Pancreas (tissue), 10 donors: ENCODE data around the gene CLOCK. TPM values are rescaled to one million over a fixed set of nuclear protein-coding genes. Genes with fewer than 3 reads are reported as not detected.

ENCODE experiments used
- ATAC-seq, 4 donors: fragments of 200-7000 bp; cut with Tn5 transposase; one replicate each; pipeline versions ENCODE4 v1.8.0 to v1.9.1; 2020; ENCODE audit warnings: mild to moderate bottlenecking in 4 of 4, moderate library complexity in 4 of 4
- DNase-seq, 6 donors: peaks; one replicate each; pipeline ENCODE4 v3.0.0-alpha.2; 2020
- FAIRE-seq: peaks from 2 replicates; lab custom pipeline; 2012; peaks lifted over from hg19 to GRCh38; lab: Jason Lieb, UNC
- H3K27ac ChIP-seq, 4 donors: fragments of 200-600 bp; sonication (generic); 1 replicate in 3 of 4; 2 replicates in 1 of 4; pipeline versions ENCODE4 v1.5.0 to v1.8.0; 2020
- H3K27me3 ChIP-seq, 4 donors: fragments of 200-600 bp; one replicate each; pipeline ENCODE4 v1.8.0; 2021
- H3K36me3 ChIP-seq, 3 donors: fragments of 200-600 bp; sonication (generic) in 1 of 3; one replicate each; pipeline versions ENCODE4 v1.5.0 to v1.8.0; 2020 to 2021
- H3K4me1 ChIP-seq, 3 donors: fragments of 200-600 bp; one replicate each; pipeline ENCODE4 v1.8.0; 2021
- H3K4me3 ChIP-seq, 4 donors: fragments of 200-600 bp; sonication (generic) in 2 of 4; one replicate each; pipeline versions ENCODE4 v1.5.0 to v1.8.0; 2020 to 2021
- H3K9me3 ChIP-seq, 4 donors: fragments of 200-600 bp; one replicate each; pipeline ENCODE4 v1.8.0; 2021
- CTCF ChIP-seq, 4 donors: fragments of 200-600 bp; sonication (generic) in 3 of 4; IDR thresholded peaks; one replicate each; pipeline versions ENCODE4 v1.5.0 to v1.8.0; 2021; ENCODE audit warnings: antibody characterized with exemption in 4 of 4
- WGBS, 2 donors: extraction: QIAGEN DNeasy Blood & Tissue Kit; methylation state at CpG; one replicate each; pipeline ENCODE4 v1.1.7; 2013; 5-methylcytosine and 5-hydroxymethylcytosine counted together
- intact Hi-C, 3 donors: fragments of 100-400 bp; cut with DNase I; formaldehyde crosslinking; loops; one replicate each; pipeline versions ENCODE4 v1.11.1 to v1.14.2; 2022
- polyA plus RNA-seq, 2 donors: library from polyadenylated mRNA; stranded (reverse); fragments of 200-250 nt; gene quantifications; one replicate each; pipeline ENCODE4 v1.2.3, GENCODE V29; 2013
- total RNA-seq, 6 donors: library from RNA; stranded (reverse); fragmentation: NEBNext Ultra II Directional in 4 of 6; extraction: Animal tissue kit (Norgen Biotek cat#: 25700) in 4 of 6; gene quantifications; one replicate each; pipeline versions ENCODE4 v1.2.1 to v1.2.4, GENCODE V29; 2021 to 2023
- donor health status: healthy with polysubstance abuse.
- donor health status: DM: no; HTN: no; CAD: no; lungs with moderate emphysema.
- donor health status: DM: no; HTN: no; CAD: no.
- donor health status: control.
- donor health status: control.
- donor health status: Bipolar disorder and iron deficiency.
- donor health status: DM: yes; HTN: yes; CAD: no.
- donor health status: DM: no; HTN: no; CAD: no.
- donor health status: DM: no; HTN: no; CAD: no.
- donor health status: DM: yes; HTN: yes; CAD: no.

The CLOCK gene
- total and polyA plus RNA-seq, 8 donors = 2.9 to 14.1 (median 10.8) TPM

DNA sequence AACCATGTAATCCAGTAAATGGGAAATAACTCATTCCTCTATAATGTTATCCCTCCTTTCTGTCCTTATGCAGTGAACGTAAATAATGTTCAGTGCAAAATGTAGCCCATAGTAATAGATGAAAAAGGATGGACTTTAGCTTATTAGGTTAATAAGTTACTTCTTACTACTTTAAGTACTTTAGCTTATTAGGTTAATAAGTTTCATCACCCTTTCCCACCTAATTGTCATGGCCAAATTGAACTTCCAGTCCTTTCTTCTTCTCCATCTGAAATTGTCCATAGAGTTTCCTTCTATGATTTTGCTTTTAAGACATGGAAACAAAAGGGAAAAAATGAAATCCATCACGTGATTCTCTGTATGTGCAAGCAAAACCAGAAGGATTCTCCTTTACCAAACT is 166.1 kb downstream of the CLOCK start:
- FAIRE-seq = no peak
- H3K4me1 ChIP-seq = peaks cover 7 to 8% (median 7%) of the 10 kb centered on the region in 3 donors
- WGBS, 2 donors = 83 to 91% methylated on average over 2 of the region's 2 CpGs

GRCh38 chr4:55378617-55379467 is 167.9 kb downstream of the CLOCK start:
- Histone ChIP-seq H3K4me1 (peaks cover 0 to 3% (median 0%) of the 10 kb centered on the region in 3 donors), H3K9me3 (no peaks in the 10 kb centered on the region), H3K4me3 (peak overlapping the region in 1 of 4 donors; percentile 26), H3K36me3 (no peaks in the 10 kb centered on the region), H3K27ac (no peak overlapping the region), H3K27me3 (no peaks in the 10 kb centered on the region)
- DNase-seq = peak in 4 of 6 donors; percentile 40 to 54 (median 44)
- WGBS, 2 donors = 32 to 37% methylated on average over 13 of the region's 13 CpGs
- ATAC-seq = peak; percentile 24 to 68 (median 50)
- no peak for TF ChIP-seq CTCF (IDR thresholded peaks at IDR 0.05)
- intact Hi-C loops = no loop called here
- no peak for FAIRE-seq

More for the DNA sequence above, 166.1 kb downstream of the CLOCK start:
- TF ChIP-seq CTCF (IDR thresholded peaks at IDR 0.05) = no peak
- intact Hi-C loops = no loop called here
- H3K9me3 ChIP-seq = no peaks in the 10 kb centered on the region
- DNase-seq (no peak), ATAC-seq (no peak)
- no peak overlapping the region for H3K4me3 ChIP-seq
- H3K27ac ChIP-seq = no peak overlapping the region
- H3K27me3 ChIP-seq = no peaks in the 10 kb centered on the region
- no peaks in the 10 kb centered on the region for H3K36me3 ChIP-seq

Other genes with a start within 250 kb of the CLOCK start
- 10 to 100 TPM in 4 of 6 donors, 1 to 10 TPM in 2; 9.2 to 14.3 (median 10.5) TPM for gene SRD5A3, start 200.7 kb downstream of the CLOCK start, total RNA-seq
- gene SRD5A3, start 200.7 kb downstream of the CLOCK start, polyA plus RNA-seq = 1 to 10 TPM; 7.1 to 7.4 TPM
- 10 to 100 TPM; 24.3 to 61.6 (median 44.9) TPM for gene TMEM165, start 151.0 kb downstream of the CLOCK start, total RNA-seq
- gene TMEM165, start 151.0 kb downstream of the CLOCK start, polyA plus RNA-seq = 10 to 100 TPM; 34.2 to 41.0 TPM
- not detected for gene PDCL2, start 45.3 kb upstream of the CLOCK start, total RNA-seq
- gene PDCL2, start 45.3 kb upstream of the CLOCK start, polyA plus RNA-seq = not detected
- under 1 TPM in 1 of 6 donors, not detected in 5; 0.76 TPM for gene NMU, start 89.4 kb upstream of the CLOCK start, total RNA-seq
- gene NMU, start 89.4 kb upstream of the CLOCK start, polyA plus RNA-seq = not detected